GM12864 (cell line): ENCODE measurements around the gene ERC1.
"Not testable (repeated sequence)": the region's sequence is repeated elsewhere in the genome, so short reads cannot be mapped to it uniquely, and the experiment has no call there.

Source experiments
- DNase-seq: peaks from one replicate; pipeline ENCODE4 v3.0.0-alpha.2; 2011; ENCODE audit warnings: low read depth
- H3K4me3 ChIP-seq: 2 replicates; pipeline ENCODE4 v1.5.1; 2011; ENCODE audit warnings: mild to moderate bottlenecking, low read depth, low read length, control low read depth
- TF ChIP-seq, protein P1 (sequence below): IDR thresholded peaks from 2 replicates; pipeline ENCODE4 v1.5.1; 2011; ENCODE audit warnings: low read depth, mild to moderate bottlenecking, moderate library complexity, low read length, control low read depth, inconsistent platforms; ENCODE audit errors: missing control alignments

The ERC1 gene

DNA sequence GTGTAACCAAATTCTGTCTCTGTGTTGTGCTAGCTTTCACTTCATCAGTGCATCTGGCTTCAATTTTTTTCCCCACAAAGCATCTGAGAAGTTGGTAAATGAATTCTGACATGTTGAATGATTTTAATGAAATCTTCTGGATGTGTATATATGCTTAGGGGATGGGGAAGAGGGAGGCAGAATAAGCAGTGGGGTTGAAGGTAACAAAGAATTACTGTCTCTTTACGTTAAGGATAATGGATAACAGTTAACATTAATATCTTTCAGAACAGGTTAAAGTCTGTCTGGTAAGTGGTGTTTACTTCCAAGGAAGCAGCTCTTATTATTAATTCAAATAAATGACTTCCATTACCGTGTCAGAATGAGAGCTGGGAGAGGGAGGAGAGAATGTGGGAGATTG, 261.7 kb downstream of the ERC1 start:
- no peak overlapping the region for H3K4me3 ChIP-seq
- TF ChIP-seq, protein P1, sequence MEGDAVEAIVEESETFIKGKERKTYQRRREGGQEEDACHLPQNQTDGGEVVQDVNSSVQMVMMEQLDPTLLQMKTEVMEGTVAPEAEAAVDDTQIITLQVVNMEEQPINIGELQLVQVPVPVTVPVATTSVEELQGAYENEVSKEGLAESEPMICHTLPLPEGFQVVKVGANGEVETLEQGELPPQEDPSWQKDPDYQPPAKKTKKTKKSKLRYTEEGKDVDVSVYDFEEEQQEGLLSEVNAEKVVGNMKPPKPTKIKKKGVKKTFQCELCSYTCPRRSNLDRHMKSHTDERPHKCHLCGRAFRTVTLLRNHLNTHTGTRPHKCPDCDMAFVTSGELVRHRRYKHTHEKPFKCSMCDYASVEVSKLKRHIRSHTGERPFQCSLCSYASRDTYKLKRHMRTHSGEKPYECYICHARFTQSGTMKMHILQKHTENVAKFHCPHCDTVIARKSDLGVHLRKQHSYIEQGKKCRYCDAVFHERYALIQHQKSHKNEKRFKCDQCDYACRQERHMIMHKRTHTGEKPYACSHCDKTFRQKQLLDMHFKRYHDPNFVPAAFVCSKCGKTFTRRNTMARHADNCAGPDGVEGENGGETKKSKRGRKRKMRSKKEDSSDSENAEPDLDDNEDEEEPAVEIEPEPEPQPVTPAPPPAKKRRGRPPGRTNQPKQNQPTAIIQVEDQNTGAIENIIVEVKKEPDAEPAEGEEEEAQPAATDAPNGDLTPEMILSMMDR = no peak
- no peak for DNase-seq

DNA sequence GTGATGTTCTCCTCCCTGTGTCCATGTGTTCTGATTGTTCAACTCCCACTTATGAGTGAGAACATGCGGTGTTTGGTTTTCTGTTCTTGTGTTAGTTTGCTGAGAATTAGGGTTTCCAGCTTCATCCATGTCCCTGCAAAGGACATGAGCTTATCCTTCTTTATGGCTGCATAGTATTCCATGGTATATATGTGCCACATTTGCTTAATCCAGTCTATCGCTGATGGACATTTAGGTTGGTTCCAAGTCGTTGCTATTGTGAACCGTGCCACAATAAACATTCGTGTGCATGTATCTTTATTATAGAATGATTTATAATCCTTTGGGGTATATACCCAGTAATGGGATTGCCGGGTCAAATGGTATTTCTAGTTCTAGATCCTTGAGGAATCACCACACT, 264.1 kb downstream of the ERC1 start:
- DNase-seq, H3K4me3 ChIP-seq: not testable (repeated sequence)

DNA sequence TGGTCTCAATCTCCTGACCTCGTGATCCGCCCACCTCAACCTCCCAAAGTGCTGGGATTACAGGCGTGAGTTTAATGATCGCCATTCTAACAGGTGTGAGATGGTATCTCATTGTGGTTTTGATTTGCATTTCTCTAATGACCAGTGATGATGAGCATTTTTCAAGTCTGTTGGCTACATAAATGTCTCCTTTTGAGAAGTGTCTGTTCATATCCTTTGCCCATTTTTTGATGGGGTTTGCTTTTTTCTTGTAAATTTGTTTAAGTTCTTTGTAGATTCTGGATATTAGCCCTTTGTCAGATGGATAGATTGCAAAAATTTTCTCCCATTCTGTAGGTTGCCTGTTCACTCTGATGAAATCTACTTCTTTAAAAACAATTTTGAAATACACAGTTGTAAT, 264.8 kb downstream of the ERC1 start:
- DNase-seq, H3K4me3 ChIP-seq: not testable (repeated sequence)

DNA sequence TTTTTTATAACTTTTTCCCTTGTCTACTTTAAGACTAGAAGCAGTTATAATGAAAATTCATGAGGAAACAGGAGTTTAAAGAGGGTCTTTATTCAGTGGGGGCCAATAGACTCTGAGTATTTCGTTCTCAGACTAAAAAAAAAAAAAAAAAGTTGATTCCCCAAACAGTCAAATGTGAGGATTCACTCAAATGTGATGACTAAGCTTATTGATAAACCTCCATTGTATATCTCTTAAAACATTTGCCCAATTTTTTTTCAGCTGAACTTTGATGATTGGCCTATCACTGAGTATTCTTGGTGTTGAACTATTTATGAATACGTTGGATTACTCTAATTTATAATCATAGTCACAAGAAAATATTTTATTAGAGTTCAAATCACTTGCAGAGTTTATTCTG, 265.3 kb downstream of the ERC1 start:
- DNase-seq = no peak
- no peak overlapping the region for H3K4me3 ChIP-seq
- TF ChIP-seq, protein P1 = no peak

DNA sequence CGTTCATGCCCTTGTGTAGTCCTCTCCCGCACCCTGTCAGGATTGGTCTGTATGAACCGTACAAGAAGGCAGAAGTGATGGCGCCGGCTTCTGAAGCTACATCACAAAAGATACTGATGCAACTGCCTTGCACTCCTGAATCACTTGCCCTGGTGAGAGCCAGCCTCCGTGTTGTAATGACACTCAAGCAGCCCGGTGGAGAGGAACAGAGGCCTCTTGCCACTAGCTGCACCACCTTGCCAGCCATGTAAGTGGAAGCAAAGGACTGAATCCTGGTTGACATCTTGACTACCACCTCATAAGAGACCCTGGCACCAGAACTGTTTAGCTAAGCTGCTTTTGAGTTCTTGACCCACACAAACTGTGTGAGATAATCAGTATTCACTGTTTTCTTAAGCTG, 266.0 kb downstream of the ERC1 start:
- DNase-seq = no peak
- TF ChIP-seq, protein P1 = no peak
- no peak overlapping the region for H3K4me3 ChIP-seq

DNA sequence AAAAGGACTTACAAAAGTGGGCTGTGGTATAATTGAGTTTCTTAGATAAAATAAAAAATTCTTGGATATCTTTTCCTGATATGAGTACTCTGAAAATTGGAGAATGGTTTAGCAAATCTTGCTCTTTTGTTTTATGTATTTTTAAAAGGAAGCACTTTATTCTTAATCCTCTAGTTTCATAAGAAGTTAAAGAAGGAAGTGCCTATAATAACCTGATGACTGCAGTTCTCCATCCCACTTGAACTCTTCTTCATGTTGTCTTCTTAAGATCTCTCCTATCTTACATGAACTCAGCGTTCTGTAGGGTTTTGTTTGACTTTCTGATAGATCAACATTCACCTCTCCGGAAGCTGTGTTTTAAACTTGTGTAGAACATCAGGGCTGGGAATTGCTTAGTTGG, 271.0 kb downstream of the ERC1 start:
- TF ChIP-seq, protein P1 = no peak
- no peak for DNase-seq
- H3K4me3 ChIP-seq = no peak overlapping the region

DNA sequence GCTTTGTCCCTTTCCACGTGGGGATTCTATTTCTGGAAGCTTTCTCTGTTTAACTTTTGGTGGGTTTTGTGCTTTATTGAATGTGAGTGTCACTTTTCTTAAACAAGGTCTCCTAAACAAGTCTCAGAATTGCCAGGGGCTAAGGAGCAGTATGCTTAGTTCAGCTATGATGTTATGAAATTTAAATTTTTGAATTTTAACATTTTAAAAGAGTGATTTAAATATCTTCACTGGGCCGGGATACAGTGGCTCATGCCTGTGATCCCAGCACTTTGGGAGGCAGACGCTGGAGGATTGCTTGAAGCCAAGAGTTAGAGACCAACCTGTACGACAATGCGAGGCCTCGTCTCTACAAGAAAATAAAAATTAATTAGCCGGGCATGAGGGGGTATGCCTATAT, 276.2 kb downstream of the ERC1 start:
- no peak overlapping the region for H3K4me3 ChIP-seq
- no peak for DNase-seq
- TF ChIP-seq, protein P1 = no peak

DNA sequence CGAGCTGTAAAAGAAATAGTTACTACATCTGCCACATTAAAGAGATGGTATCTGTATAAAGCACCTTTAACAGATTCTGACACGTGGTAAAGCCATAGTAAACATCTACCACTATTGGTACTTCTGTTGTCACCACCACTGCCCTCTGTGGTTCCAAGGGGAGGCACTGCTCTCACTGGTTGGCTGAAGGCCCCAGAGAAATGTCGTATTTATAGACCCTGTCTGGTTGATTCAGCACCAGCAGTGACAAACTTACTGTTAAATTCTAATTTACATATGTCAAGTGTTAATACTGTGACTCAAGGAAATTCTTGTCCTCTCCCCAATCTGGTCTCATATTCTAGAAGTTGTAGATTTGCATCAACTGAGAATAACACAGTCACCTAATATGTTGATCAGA, 281.1 kb downstream of the ERC1 start:
- no peak overlapping the region for H3K4me3 ChIP-seq
- DNase-seq = no peak
- TF ChIP-seq, protein P1 = no peak
